Lung (tissue), 12 donors: ENCODE results near the gene LMOD2. TPM values are rescaled to one million over a fixed set of nuclear protein-coding genes. Genes with fewer than 3 reads are reported as not detected.

Source experiments
- ATAC-seq: fragments of 200-7000 bp; cut with Tn5 transposase; one replicate; pipeline ENCODE4 v1.9.1; 2020; ENCODE audit warnings: moderate number of reproducible peaks; ENCODE audit not compliant: insufficient read depth, low FRiP score
- DNase-seq, 3 donors: peaks; one replicate each; pipeline ENCODE4 v3.0.0-alpha.2; 2013 to 2017
- H3K27ac ChIP-seq, 2 donors: one replicate each; pipeline ENCODE4 v1.5.1; 2013; ENCODE audit warnings: mild to moderate bottlenecking in 2 of 2, moderate library complexity in 2 of 2, control low read depth in 1 of 2, inconsistent platforms in 1 of 2, low read depth in 1 of 2, low read length in 1 of 2
- H3K27me3 ChIP-seq, 3 donors: one replicate each; pipeline ENCODE4 v1.5.1; 2013; ENCODE audit warnings: low read length in 2 of 3; ENCODE audit not compliant: control insufficient read depth in 3 of 3, insufficient read depth in 3 of 3
- H3K36me3 ChIP-seq, 4 donors: one replicate each; pipeline ENCODE4 v1.5.1; 2013; ENCODE audit warnings: low read length in 4 of 4, mild to moderate bottlenecking in 1 of 4, moderate library complexity in 1 of 4; ENCODE audit not compliant: control insufficient read depth in 4 of 4, insufficient read depth in 4 of 4
- H3K4me1 ChIP-seq, 5 donors: one replicate each; pipeline ENCODE4 v1.5.1; 2013; ENCODE audit warnings: low read length in 5 of 5, mild to moderate bottlenecking in 2 of 5, moderate library complexity in 1 of 5; ENCODE audit not compliant: control insufficient read depth in 5 of 5, insufficient read depth in 5 of 5
- H3K4me3 ChIP-seq: one replicate; pipeline ENCODE4 v1.5.1; 2013; ENCODE audit warnings: mild to moderate bottlenecking, control low read depth, moderate library complexity
- H3K9ac ChIP-seq, 2 donors: one replicate each; pipeline ENCODE4 v1.5.1; 2013; ENCODE audit warnings: low read length in 2 of 2, control low read depth in 1 of 2; ENCODE audit not compliant: insufficient read depth in 1 of 2
- H3K9me3 ChIP-seq, 4 donors: one replicate each; pipeline ENCODE4 v1.5.1; 2013; ENCODE audit warnings: low read length in 3 of 4, mild to moderate bottlenecking in 1 of 4, moderate library complexity in 1 of 4; ENCODE audit not compliant: control insufficient read depth in 4 of 4, insufficient read depth in 3 of 4
- CTCF ChIP-seq: IDR thresholded peaks from 2 replicates; pipeline ENCODE4 v1.5.1; 2012; ENCODE audit warnings: mild to moderate bottlenecking; ENCODE audit errors: control extremely low read depth, extremely low read depth
- WGBS, 2 donors: extraction: QIAGEN DNeasy Blood & Tissue Kit; methylation state at CpG; one replicate each; pipeline ENCODE4 v1.1.7; 2013; 5-methylcytosine and 5-hydroxymethylcytosine counted together
- polyA plus RNA-seq, 2 donors: library from polyadenylated mRNA; stranded (reverse); fragments of 200-250 nt; gene quantifications; one replicate each; pipeline ENCODE4 v1.2.1, GENCODE V29; 2013
- total RNA-seq, 2 donors: library from RNA; depleted of rRNA in 1 of 2; stranded (reverse); fragments of >200 nt in 1 of 2; gene quantifications; one replicate each; pipeline ENCODE4 v1.2.1, GENCODE V29; 2014 to 2021
- donor health status: control.
- donor health status: control.
- donor health status: Bipolar disorder and iron deficiency.
- donor health status: healthy.
- donor health status: DM: yes; HTN: yes; CAD: no.

Gene LMOD2
- total and polyA plus RNA-seq, 4 donors, result 1.1 TPM; not detected in 3

- peak overlapping the region in 1 of 2 donors; percentile 46 for H3K27ac ChIP-seq
- no peaks in the 10 kb centered on the region for H3K27me3 ChIP-seq
- H3K9me3 ChIP-seq, result peaks cover 0 to 2% (median 0%) of the 10 kb centered on the region in 4 donors
- H3K9ac ChIP-seq, result no peak overlapping the region
- DNase-seq (no peak), ATAC-seq (no peak)
- no peak overlapping the region for H3K4me3 ChIP-seq
- peaks cover 0 to 18% (median 0%) of the 10 kb centered on the region in 5 donors for H3K4me1 ChIP-seq
- WGBS, 2 donors, result 68 to 69% methylated on average over 3 of the region's 3 CpGs
- peaks cover 0 to 4% (median 0%) of the 10 kb centered on the region in 4 donors for H3K36me3 ChIP-seq
- no peak for TF ChIP-seq CTCF
Measured at GRCh38 chr7:123662755-123663154, 7.1 kb downstream of the LMOD2 start.

- WGBS, 2 donors, result 94 to 95% methylated on average over 6 of the region's 6 CpGs
- no peak for ATAC-seq
- H3K9me3 ChIP-seq, result peaks cover 0 to 2% (median 0%) of the 10 kb centered on the region in 4 donors
- H3K27ac ChIP-seq, result peak overlapping the region in 1 of 2 donors; percentile 46
- TF ChIP-seq CTCF, result no peak
- H3K4me1 ChIP-seq, result peaks cover 0 to 15% (median 0%) of the 10 kb centered on the region in 5 donors
- no peak overlapping the region for H3K4me3 ChIP-seq
- DNase-seq, result no peak
- no peaks in the 10 kb centered on the region for H3K27me3 ChIP-seq
- H3K9ac ChIP-seq, result no peak overlapping the region
- H3K36me3 ChIP-seq, result peaks cover 0 to 4% (median 0%) of the 10 kb centered on the region in 4 donors
Measured at GRCh38 chr7:123663200-123663599, 7.5 kb downstream of the LMOD2 start.

GRCh38 chr7:123665157-123665556 lies 9.5 kb downstream of the LMOD2 start:
- Histone ChIP-seq H3K4me1 (peaks cover 0 to 12% (median 0%) of the 10 kb centered on the region in 5 donors), H3K27ac (peak overlapping the region in 1 of 2 donors; percentile 77), H3K9me3 (peaks cover 0 to 2% (median 0%) of the 10 kb centered on the region in 4 donors), H3K36me3 (no peaks in the 10 kb centered on the region), H3K4me3 (no peak overlapping the region), H3K9ac (no peak overlapping the region), H3K27me3 (no peaks in the 10 kb centered on the region)
- peak in 1 of 3 donors; percentile 21 for DNase-seq
- 64 to 79% methylated on average over 2 of the region's 2 CpGs for WGBS, 2 donors
- no peak for TF ChIP-seq CTCF
- ATAC-seq, result no peak

GRCh38 chr7:123665896-123666295 lies 10.2 kb downstream of the LMOD2 start:
- H3K4me1 ChIP-seq, result peaks cover 0 to 12% (median 0%) of the 10 kb centered on the region in 5 donors
- no peak overlapping the region for H3K4me3 ChIP-seq
- H3K36me3 ChIP-seq, result no peaks in the 10 kb centered on the region
- ATAC-seq (no peak), DNase-seq (no peak)
- no peaks in the 10 kb centered on the region for H3K27me3 ChIP-seq
- peaks cover 0 to 2% (median 0%) of the 10 kb centered on the region in 4 donors for H3K9me3 ChIP-seq
- no peak for TF ChIP-seq CTCF
- 84 to 94% methylated on average over 1 of the region's 1 CpG for WGBS, 2 donors
- H3K9ac ChIP-seq, result no peak overlapping the region
- peak overlapping the region in 1 of 2 donors; percentile 77 for H3K27ac ChIP-seq
